PC-3 (cell line): ENCODE results near the gene NDUFA1. TPM values are rescaled to one million over a fixed set of nuclear protein-coding genes. Genes with fewer than 3 reads are reported as not detected.

Source experiments
- total RNA-seq: library from RNA; depleted of rRNA; stranded (reverse); fragments of >200 nt; gene quantifications from 2 replicates; pipeline ENCODE4 v1.2.3, GENCODE V29; 2014; rRNA removed

The NDUFA1 gene
- total RNA-seq, 1 experiment from 2014 or later, result 167 TPM

Other genes with a start within 250 kb of the NDUFA1 start
- 28.9 and 39.1 TPM in 2 replicates for gene SEPTIN6, start 178.7 kb upstream of the NDUFA1 start, total RNA-seq
- gene SOWAHD, start 113.2 kb upstream of the NDUFA1 start, total RNA-seq, result 2.3 and 2.5 TPM in 2 replicates
- 869 and 1,578 TPM in 2 replicates for gene RPL39, start 80.2 kb upstream of the NDUFA1 start, total RNA-seq
- 4.7 and 8.1 TPM in 2 replicates for gene UPF3B, start 18.9 kb upstream of the NDUFA1 start, total RNA-seq
- 13.8 and 18.6 TPM in 2 replicates for gene RNF113A, start 99 bp upstream of the NDUFA1 start, total RNA-seq
- not detected in 2 replicates for gene AKAP14, start 24.1 kb downstream of the NDUFA1 start, total RNA-seq
- 5.2 and 5.6 TPM in 2 replicates for gene NKAP, start 71.9 kb downstream of the NDUFA1 start, total RNA-seq
- not detected in 2 replicates for gene RHOXF2B, start 205.9 kb downstream of the NDUFA1 start, total RNA-seq
- not detected in 2 replicates for gene RHOXF1, start 244.1 kb downstream of the NDUFA1 start, total RNA-seq